GM18951 (cell line): ENCODE data around the gene RFTN2.
"Not testable (repeated sequence)": the region's sequence is repeated elsewhere in the genome, so short reads cannot be mapped to it uniquely, and the experiment has no call there.

Experiments
- POLR2A ChIP-seq: IDR thresholded peaks from 4 replicates; pipeline ENCODE4 v1.6.1; 2011; ENCODE audit warnings: mild to moderate bottlenecking; ENCODE audit not compliant: insufficient read length, insufficient read depth; ENCODE audit errors: extremely low read depth
- in situ Hi-C: fragments of 300-500 bp; cut with MboI; formaldehyde crosslinking; loops from one replicate; pipeline ENCODE4 v1.12.0; 2022; ENCODE audit warnings: low sequenced_read_pairs, mixed read lengths, inconsistent platforms; ENCODE audit not compliant: unreplicated experiment

Gene RFTN2

GRCh38 chr2:197666277-197666676 is 9.1 kb downstream of the RFTN2 start:
- no peak for TF ChIP-seq POLR2A
- in situ Hi-C loops = no loop called here

GRCh38 chr2:197661626-197662025 is 13.8 kb downstream of the RFTN2 start:
- TF ChIP-seq POLR2A = no peak
- in situ Hi-C loops = no loop called here

- in situ Hi-C loops = no loop called here
Measured at GRCh38 chr2:197657562-197657961, 17.8 kb downstream of the RFTN2 start.

GRCh38 chr2:197647961-197648690 is 27.3 kb downstream of the RFTN2 start:
- no peak for TF ChIP-seq POLR2A
- in situ Hi-C loops = no loop called here

More at GRCh38 chr2:197657562-197657961, 17.8 kb downstream of the RFTN2 start:
- no peak for TF ChIP-seq POLR2A

GRCh38 chr2:197641666-197642065 is 33.7 kb downstream of the RFTN2 start:
- no peak for TF ChIP-seq POLR2A
- in situ Hi-C loops = no loop called here

GRCh38 chr2:197640571-197641122 is 34.7 kb downstream of the RFTN2 start:
- in situ Hi-C loops = not testable (repeated sequence)

- in situ Hi-C loops = no loop called here
- TF ChIP-seq POLR2A = no peak
Measured at GRCh38 chr2:197633109-197633657, 42.2 kb downstream of the RFTN2 start.

- in situ Hi-C loops = no loop called here
- TF ChIP-seq POLR2A = no peak
Measured at GRCh38 chr2:197628043-197628500, 47.3 kb downstream of the RFTN2 start.

GRCh38 chr2:197626965-197627625 is 48.3 kb downstream of the RFTN2 start:
- no peak for TF ChIP-seq POLR2A
- in situ Hi-C loops = no loop called here

- in situ Hi-C loops = no loop called here
Measured at GRCh38 chr2:197620133-197620532, 55.3 kb downstream of the RFTN2 start.

GRCh38 chr2:197615016-197615652 is 60.3 kb downstream of the RFTN2 start:
- no peak for TF ChIP-seq POLR2A
- in situ Hi-C loops = no loop called here

More at GRCh38 chr2:197620133-197620532, 55.3 kb downstream of the RFTN2 start:
- TF ChIP-seq POLR2A = no peak

GRCh38 chr2:197614532-197614931 is 60.9 kb downstream of the RFTN2 start:
- no peak for TF ChIP-seq POLR2A
- in situ Hi-C loops = no loop called here

- no peak for TF ChIP-seq POLR2A
- in situ Hi-C loops = no loop called here
Measured at GRCh38 chr2:197613509-197613987, 61.8 kb downstream of the RFTN2 start.
